Keratinocyte (primary cell): ENCODE results near the gene CCM2. TPM values are rescaled to one million over a fixed set of nuclear protein-coding genes. Genes with fewer than 3 reads are reported as not detected.

Experiments used
- DNase-seq: peaks from one replicate; pipeline ENCODE4 v3.0.0-alpha.2; 2011; ENCODE audit warnings: low read depth, missing footprints, low spot score
- FAIRE-seq: peaks from 2 replicates; lab custom pipeline; 2011; peaks lifted over from hg19 to GRCh38; lab: Jason Lieb, UNC
- H2AFZ ChIP-seq: 2 replicates; pipeline ENCODE4 v1.6.0; 2012; ENCODE audit warnings: low read length, control low read depth, inconsistent platforms; ENCODE audit not compliant: control insufficient read depth
- H3K27ac ChIP-seq: 2 replicates; pipeline ENCODE4 v1.5.1; 2011; ENCODE audit warnings: low read length; ENCODE audit not compliant: control insufficient read depth, insufficient read depth
- H3K27me3 ChIP-seq: 3 replicates; pipeline ENCODE4 v1.6.0; 2011; ENCODE audit warnings: low read length; ENCODE audit not compliant: control insufficient read depth, insufficient read depth; ENCODE audit errors: extremely low read depth
- H3K36me3 ChIP-seq, 2 experiments: 2 replicates in 1 of 2; 3 replicates in 1 of 2; pipeline ENCODE4 v1.5.1; 2011; ENCODE audit warnings: low read length in 2 of 2, mild to moderate bottlenecking in 1 of 2; ENCODE audit not compliant: control insufficient read depth in 2 of 2, insufficient read depth in 2 of 2; ENCODE audit errors: extremely low read depth in 1 of 2
- H3K4me1 ChIP-seq: 3 replicates; pipeline ENCODE4 v1.5.1; 2011; ENCODE audit warnings: low read length; ENCODE audit not compliant: control insufficient read depth, insufficient read depth; ENCODE audit errors: extremely low read depth
- H3K4me2 ChIP-seq: 3 replicates; pipeline ENCODE4 v1.6.0; 2011; ENCODE audit warnings: low read depth, low read length; ENCODE audit not compliant: control insufficient read depth, insufficient read depth; ENCODE audit errors: extremely low read depth
- H3K4me3 ChIP-seq, 3 experiments: fragments of 200-600 bp in 1 of 3; sonication (generic) in 1 of 3; 2 replicates in 2 of 3; 3 replicates in 1 of 3; pipeline ENCODE4 v1.5.1; 2011 to 2016; ENCODE audit warnings: low read length in 3 of 3, mild to moderate bottlenecking in 3 of 3, control low read depth in 2 of 3, inconsistent platforms in 1 of 3, low read depth in 1 of 3, mixed read lengths in 1 of 3, mixed run types in 1 of 3, moderate library complexity in 1 of 3; ENCODE audit not compliant: control insufficient read depth in 2 of 3, insufficient read depth in 2 of 3; ENCODE audit errors: extremely low read depth in 1 of 3
- H3K79me2 ChIP-seq: 2 replicates; pipeline ENCODE4 v1.6.0; 2012; ENCODE audit warnings: low read length; ENCODE audit not compliant: control insufficient read depth, insufficient read depth
- H3K9ac ChIP-seq: 3 replicates; pipeline ENCODE4 v1.6.0; 2011; ENCODE audit warnings: low read length; ENCODE audit not compliant: control insufficient read depth, insufficient read depth; ENCODE audit errors: extremely low read depth
- H3K9me1 ChIP-seq: 3 replicates; pipeline ENCODE4 v1.6.0; 2011; ENCODE audit warnings: low read length; ENCODE audit not compliant: control insufficient read depth, insufficient read depth; ENCODE audit errors: extremely low read depth
- H3K9me3 ChIP-seq: 2 replicates; pipeline ENCODE4 v1.5.1; 2012; ENCODE audit warnings: low read depth, low read length; ENCODE audit not compliant: control insufficient read depth
- H4K20me1 ChIP-seq: 3 replicates; pipeline ENCODE4 v1.6.0; 2011; ENCODE audit warnings: low read length; ENCODE audit not compliant: control insufficient read depth, insufficient read depth; ENCODE audit errors: extremely low read depth
- EZH2 ChIP-seq: IDR thresholded peaks from one replicate; pipeline ENCODE4 v1.6.1; 2012; ENCODE audit warnings: inconsistent platforms, mild to moderate bottlenecking, low read length, moderate library complexity
- dilution Hi-C: fragments of 300-500 bp; cut with MboI; formaldehyde crosslinking; loops from one replicate; pipeline ENCODE4 v1.7.0; 2020; ENCODE audit warnings: low sequenced_read_pairs; ENCODE audit not compliant: extremely low pct_ligation_motif_present
- polyA plus RNA-seq, 5 experiments: library from polyadenylated mRNA; depleted of rRNA in 3 of 5; stranded (reverse) in 3 of 5; stranded (forward) in 1 of 5; unstranded in 1 of 5; fragments of >200 nt; gene quantifications; 1 replicate in 1 of 5; 2 replicates in 3 of 5; 3 replicates in 1 of 5; pipeline versions ENCODE4 v1.2.1 to v1.2.3, GENCODE V29; 2011 to 2012; ENCODE audit warnings: missing spikeins in 2 of 5, low read depth in 1 of 5, low replicate concordance in 1 of 5
- TF ChIP-seq, protein P1 (sequence below), 3 experiments: IDR thresholded peaks in 1 of 3; conservative IDR thresholded peaks in 1 of 3; optimal IDR thresholded peaks in 1 of 3; 2 replicates in 2 of 3; 3 replicates in 1 of 3; pipeline versions ENCODE3 to v1.5.1; 2011; ENCODE audit warnings: low read length in 3 of 3, mild to moderate bottlenecking in 3 of 3, moderate library complexity in 2 of 3, control low read depth in 1 of 3, inconsistent platforms in 1 of 3; ENCODE audit not compliant: insufficient read depth in 2 of 3; ENCODE audit errors: extremely low read depth in 1 of 3

Gene CCM2
- polyA plus RNA-seq, 1 donor (not counting 4 experiments of a cell fraction or from before 2014, with no cell fraction given): 44.8 TPM

DNA sequence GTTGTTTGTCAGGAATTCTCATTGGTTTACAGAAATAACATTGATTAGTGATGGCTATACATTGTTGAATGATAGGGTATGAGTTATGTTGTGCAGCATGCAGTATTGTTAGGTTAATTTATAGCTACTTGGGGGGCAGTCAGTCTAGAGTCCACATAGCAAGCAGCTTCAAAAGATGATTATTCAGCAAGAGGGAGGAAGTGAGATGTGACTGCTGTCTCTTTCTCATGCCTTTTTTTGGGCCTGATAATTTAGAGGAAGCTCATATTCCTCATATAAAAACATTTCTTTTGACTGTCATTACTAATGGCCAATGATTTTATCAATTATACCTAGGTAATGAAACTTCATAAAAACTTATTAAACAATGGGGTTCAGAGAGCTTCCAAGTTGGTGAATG is 114.9 kb downstream of the CCM2 start:
- dilution Hi-C loops: no loop called here

DNA sequence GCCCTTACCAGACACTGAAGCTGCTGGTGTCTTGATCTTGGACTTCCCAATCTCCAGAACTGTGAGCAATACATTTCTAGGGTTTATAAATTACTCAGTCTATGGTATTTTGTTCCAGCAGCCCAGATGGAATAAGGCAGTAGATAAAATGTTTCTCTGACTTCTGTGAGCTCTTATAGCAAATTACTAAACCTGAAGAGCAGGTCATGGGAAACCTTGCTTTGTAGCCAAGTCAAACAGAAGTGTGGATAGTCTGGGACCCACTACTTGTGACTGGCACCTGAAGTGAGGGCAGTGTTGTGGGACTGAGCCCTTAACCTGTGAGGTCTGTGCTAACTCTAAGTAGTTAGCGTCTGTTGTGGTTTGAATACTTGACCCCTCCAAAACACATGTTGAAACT is 116.0 kb downstream of the CCM2 start:
- H3K4me1 ChIP-seq: peaks cover 2% of the 10 kb centered on the region
- no peak for FAIRE-seq
- H3K4me3 ChIP-seq: no peak overlapping the region
- H3K9me1 ChIP-seq: no peaks in the 10 kb centered on the region
- H3K27me3 ChIP-seq: no peaks in the 10 kb centered on the region
- H3K36me3 ChIP-seq: no peaks in the 10 kb centered on the region
- no peak overlapping the region for H3K9ac ChIP-seq
- H2AFZ ChIP-seq: no peak overlapping the region
- H3K27ac ChIP-seq: no peak overlapping the region
- H3K79me2 ChIP-seq: peaks cover 5% of the 10 kb centered on the region
- dilution Hi-C loops: no loop called here
- H4K20me1 ChIP-seq: no peaks in the 10 kb centered on the region
- no peak overlapping the region for H3K4me2 ChIP-seq
- TF ChIP-seq EZH2: no peak
- TF ChIP-seq, protein P1, sequence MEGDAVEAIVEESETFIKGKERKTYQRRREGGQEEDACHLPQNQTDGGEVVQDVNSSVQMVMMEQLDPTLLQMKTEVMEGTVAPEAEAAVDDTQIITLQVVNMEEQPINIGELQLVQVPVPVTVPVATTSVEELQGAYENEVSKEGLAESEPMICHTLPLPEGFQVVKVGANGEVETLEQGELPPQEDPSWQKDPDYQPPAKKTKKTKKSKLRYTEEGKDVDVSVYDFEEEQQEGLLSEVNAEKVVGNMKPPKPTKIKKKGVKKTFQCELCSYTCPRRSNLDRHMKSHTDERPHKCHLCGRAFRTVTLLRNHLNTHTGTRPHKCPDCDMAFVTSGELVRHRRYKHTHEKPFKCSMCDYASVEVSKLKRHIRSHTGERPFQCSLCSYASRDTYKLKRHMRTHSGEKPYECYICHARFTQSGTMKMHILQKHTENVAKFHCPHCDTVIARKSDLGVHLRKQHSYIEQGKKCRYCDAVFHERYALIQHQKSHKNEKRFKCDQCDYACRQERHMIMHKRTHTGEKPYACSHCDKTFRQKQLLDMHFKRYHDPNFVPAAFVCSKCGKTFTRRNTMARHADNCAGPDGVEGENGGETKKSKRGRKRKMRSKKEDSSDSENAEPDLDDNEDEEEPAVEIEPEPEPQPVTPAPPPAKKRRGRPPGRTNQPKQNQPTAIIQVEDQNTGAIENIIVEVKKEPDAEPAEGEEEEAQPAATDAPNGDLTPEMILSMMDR (optimal IDR thresholded peaks at IDR 0.05 in 1 of 3, IDR thresholded peaks at IDR 0.05 in 1 of 3, conservative IDR thresholded peaks at IDR 0.05 in 1 of 3; ENCODE audit: extremely low read depth in 1 of 3, insufficient read depth in 2 of 3, low read length in 3 of 3): no peak
- no peaks in the 10 kb centered on the region for H3K9me3 ChIP-seq
- no peak for DNase-seq

More for the DNA sequence above, 114.9 kb downstream of the CCM2 start:
- Histone ChIP-seq H3K4me1 (peaks cover 6% of the 10 kb centered on the region), H3K9ac (no peak overlapping the region), H3K9me3 (no peaks in the 10 kb centered on the region), H4K20me1 (no peaks in the 10 kb centered on the region), H3K27ac (no peak overlapping the region), H3K36me3 (peaks cover 0 to 2% of the 10 kb centered on the region in 2 experiments), H3K79me2 (peaks cover 16% of the 10 kb centered on the region), H2AFZ (no peak overlapping the region), H3K27me3 (no peaks in the 10 kb centered on the region), H3K4me3 (no peak overlapping the region), H3K4me2 (no peak overlapping the region), H3K9me1 (no peaks in the 10 kb centered on the region)
- DNase-seq (no peak), FAIRE-seq (no peak)
- TF ChIP-seq, protein P1 (optimal IDR thresholded peaks at IDR 0.05 in 1 of 3, IDR thresholded peaks at IDR 0.05 in 1 of 3, conservative IDR thresholded peaks at IDR 0.05 in 1 of 3; ENCODE audit: extremely low read depth in 1 of 3, insufficient read depth in 2 of 3, low read length in 3 of 3): no peak
- no peak for TF ChIP-seq EZH2
